IMR-90 (cell line): Measurements from ENCODE around the gene CADM4. TPM values are rescaled to one million over a fixed set of nuclear protein-coding genes. Genes with fewer than 3 reads are reported as not detected.

Experiments used
- ATAC-seq: fragments of 200-7000 bp; cut with Tn5 transposase; 2 replicates; pipeline ENCODE4 v1.9.1; 2020; ENCODE audit warnings: low read depth, mild to moderate bottlenecking, moderate library complexity
- BruUV-seq: library from RNA; stranded (reverse); fragments of 400-500 nt; replicated peaks from 2 replicates; lab custom pipeline; 2021; lab: Mats Ljungman, UMichigan
- CTCF ChIA-PET: fragments of 300-600 bp; formaldehyde crosslinking; extraction: SDS; loops from one replicate; lab custom pipeline; 2021; ENCODE audit warnings: antibody characterized with exemption; lab: Yijun Ruan, JAX
- POLR2A ChIA-PET: fragments of 300-600 bp; sonication (Branson Sonifier 250); formaldehyde crosslinking; loops from one replicate; lab custom pipeline; 2022; ENCODE audit warnings: antibody characterized with exemption; ENCODE audit not compliant: unreplicated experiment; lab: Charles Lee
- DNase-seq: peaks from one replicate; pipeline ENCODE4 v3.0.0; 2013
- H2AFZ ChIP-seq: replicated peaks from 2 replicates; pipeline ENCODE3; 2013; ENCODE audit warnings: low read length, mild to moderate bottlenecking; ENCODE audit not compliant: poor library complexity
- H2AK5ac ChIP-seq: 2 replicates; pipeline ENCODE4 v1.6.1; 2013; ENCODE audit warnings: low read depth, low read length, inconsistent platforms
- H2AK9ac ChIP-seq: replicated peaks from 2 replicates; pipeline ENCODE3; 2013; ENCODE audit warnings: mild to moderate bottlenecking, low read depth, low read length, moderate library complexity; ENCODE audit not compliant: poor library complexity
- H2BK120ac ChIP-seq: 2 replicates; pipeline ENCODE4 v1.6.1; 2013; ENCODE audit warnings: low read depth, low read length, inconsistent platforms
- H2BK15ac ChIP-seq: 3 replicates; pipeline ENCODE4 v1.6.1; 2013; ENCODE audit warnings: low read depth, low read length, inconsistent platforms
- H2BK20ac ChIP-seq: 2 replicates; pipeline ENCODE4 v1.6.1; 2013; ENCODE audit warnings: low read depth, mild to moderate bottlenecking, inconsistent platforms, low read length, moderate library complexity
- H2BK5ac ChIP-seq: 2 replicates; pipeline ENCODE4 v1.6.1; 2013; ENCODE audit warnings: mild to moderate bottlenecking, low read depth, low read length, inconsistent platforms; ENCODE audit not compliant: poor library complexity, severe bottlenecking
- H3K14ac ChIP-seq: replicated peaks from 2 replicates; pipeline ENCODE4 v1.6.1; 2013; ENCODE audit warnings: low read depth, low read length, inconsistent platforms
- H3K18ac ChIP-seq: 2 replicates; pipeline ENCODE4 v1.6.1; 2013; ENCODE audit warnings: low read depth, low read length, control low read depth
- H3K23ac ChIP-seq: 2 replicates; pipeline ENCODE4 v1.6.1; 2013; ENCODE audit warnings: low read depth, low read length, inconsistent platforms
- H3K27ac ChIP-seq: 2 replicates; pipeline ENCODE4 v1.5.1; 2013; ENCODE audit warnings: mild to moderate bottlenecking, control low read depth, low read length; ENCODE audit not compliant: insufficient read depth
- H3K27me3 ChIP-seq: 2 replicates; pipeline ENCODE4 v1.6.1; 2013; ENCODE audit warnings: low read length; ENCODE audit not compliant: control insufficient read depth, insufficient read depth
- H3K36me3 ChIP-seq: 2 replicates; pipeline ENCODE4 v1.6.1; 2013; ENCODE audit warnings: low read length, mixed read lengths; ENCODE audit not compliant: control insufficient read depth, insufficient read depth
- H3K4ac ChIP-seq: 2 replicates; pipeline ENCODE4 v1.6.1; 2013; ENCODE audit warnings: low read depth, low read length, inconsistent platforms
- H3K4me1 ChIP-seq: 2 replicates; pipeline ENCODE4 v1.6.1; 2013; ENCODE audit warnings: low read length, mixed read lengths; ENCODE audit not compliant: control insufficient read depth, insufficient read depth
- H3K4me2 ChIP-seq: 2 replicates; pipeline ENCODE4 v1.6.1; 2013; ENCODE audit warnings: low read depth, mild to moderate bottlenecking, control low read depth, low read length, moderate library complexity
- H3K4me3 ChIP-seq: 2 replicates; pipeline ENCODE4 v1.5.1; 2013; ENCODE audit warnings: low read depth, mild to moderate bottlenecking, control low read depth, low read length, moderate library complexity; ENCODE audit not compliant: insufficient read depth
- H3K56ac ChIP-seq: 2 replicates; pipeline ENCODE4 v1.6.1; 2013; ENCODE audit warnings: low read length, inconsistent platforms; ENCODE audit not compliant: insufficient read depth; ENCODE audit errors: extremely low read depth
- H3K79me1 ChIP-seq, 2 experiments: 2 replicates each; pipeline ENCODE4 v1.6.1; 2013; ENCODE audit warnings: low read length in 2 of 2, inconsistent platforms in 1 of 2, low read depth in 1 of 2
- H3K9ac ChIP-seq: 2 replicates; pipeline ENCODE4 v1.6.1; 2013; ENCODE audit warnings: low read depth, low read length, control low read depth
- H3K9me1 ChIP-seq: 2 replicates; pipeline ENCODE4 v1.6.1; 2013; ENCODE audit warnings: low read length, inconsistent platforms; ENCODE audit not compliant: insufficient read depth
- H3K9me3 ChIP-seq: 2 replicates; pipeline ENCODE4 v1.6.1; 2013; ENCODE audit warnings: low read length; ENCODE audit not compliant: control insufficient read depth, insufficient read depth
- H4K20me1 ChIP-seq: 2 replicates; pipeline ENCODE4 v1.6.1; 2013; ENCODE audit warnings: low read length, inconsistent platforms; ENCODE audit not compliant: insufficient read depth
- H4K5ac ChIP-seq: 2 replicates; pipeline ENCODE4 v1.6.1; 2013; ENCODE audit warnings: mild to moderate bottlenecking, low read depth, low read length, control low read depth
- H4K8ac ChIP-seq, 2 experiments: 2 replicates each; pipeline ENCODE4 v1.6.1; 2013; ENCODE audit warnings: low read depth in 2 of 2, low read length in 2 of 2, control low read depth in 1 of 2, inconsistent platforms in 1 of 2
- H4K91ac ChIP-seq: 2 replicates; pipeline ENCODE4 v1.6.1; 2013; ENCODE audit warnings: low read depth, low read length, inconsistent platforms; ENCODE audit not compliant: insufficient read depth
- CTCF ChIP-seq: conservative IDR thresholded peaks from 2 replicates; pipeline ENCODE4 v1.5.1; 2012; ENCODE audit warnings: mild to moderate bottlenecking, low read depth, low read length, improper control_type of control experiment
- SMC3 ChIP-seq: fragments of 150-350 bp; IDR thresholded peaks from 2 replicates; pipeline ENCODE4 v1.6.1; 2016; ENCODE audit warnings: low read depth, mild to moderate bottlenecking, antibody characterized with exemption, low read length, moderate library complexity
- WGBS, 2 experiments: methylation state at CpG; one replicate each; pipeline versions ENCODE4 v1.1.5 to v1.1.7; 2013; ENCODE audit warnings: missing lambda C conversion rate in 2 of 2; ENCODE audit not compliant: insufficient read length in 1 of 2; ENCODE audit errors: extremely low coverage in 2 of 2; 5-methylcytosine and 5-hydroxymethylcytosine counted together
- dilution Hi-C: fragments of 300-500 bp; cut with HindIII; formaldehyde crosslinking; loops from one replicate; pipeline ENCODE4 v1.14.3; 2018; ENCODE audit warnings: low sequenced_read_pairs; ENCODE audit not compliant: unreplicated experiment
- in situ Hi-C: fragments of 300-500 bp; cut with MboI; formaldehyde crosslinking; loops from 3 replicates; pipeline ENCODE4 v1.14.3; 2019; ENCODE audit warnings: low sequenced_read_pairs, inconsistent platforms, mixed read lengths
- intact Hi-C: fragments of 100-400 bp; cut with micrococcal nuclease; formaldehyde crosslinking; loops from 2 replicates; pipeline ENCODE4 v1.10.0; 2022
- polyA plus RNA-seq, 3 experiments: library from polyadenylated mRNA; depleted of rRNA; stranded (reverse); fragments of >200 nt; gene quantifications; 2 replicates each; pipeline ENCODE4 v1.2.3, GENCODE V29; 2012; ENCODE audit warnings: low replicate concordance in 1 of 3
- total RNA-seq: library from RNA; depleted of rRNA; stranded (reverse); fragments of >200 nt; gene quantifications from 2 replicates; pipeline ENCODE4 v1.2.3, GENCODE V29; 2012

CADM4 gene
- total and polyA plus RNA-seq, 2 of the 4 experiments (the other 2 are of a cell fraction) = 2.0 to 4.9 TPM

GRCh38 chr19:43660301-43660970, 20.8 kb upstream of the CADM4 start:
- Histone ChIP-seq H4K8ac (no peak overlapping the region), H2BK15ac (no peak overlapping the region), H3K4ac (no peak overlapping the region), H3K56ac (no peak overlapping the region), H3K36me3 (peaks cover 66% of the 10 kb centered on the region), H3K9me1 (peaks cover 15% of the 10 kb centered on the region), H2BK120ac (no peak overlapping the region), H2BK5ac (no peak overlapping the region), H4K91ac (no peak overlapping the region), H3K9me3 (peaks cover 3% of the 10 kb centered on the region; the same call in 1 of the 2 replicates), H2AK5ac (no peak overlapping the region), H3K4me1 (no peaks in the 10 kb centered on the region), H3K79me1 (peaks cover 53 to 81% of the 10 kb centered on the region in 2 experiments), H3K4me2 (no peak overlapping the region), H3K18ac (no peak overlapping the region), H4K5ac (no peak overlapping the region), H3K27ac (no peak overlapping the region), H3K14ac (no peak overlapping the region), H2BK20ac (no peak overlapping the region), H3K4me3 (no peak overlapping the region), H3K9ac (no peak overlapping the region), H2AK9ac (no peak overlapping the region), H3K23ac (no peak overlapping the region), H4K20me1 (peaks cover 54% of the 10 kb centered on the region), H3K27me3 (no peaks in the 10 kb centered on the region), H2AFZ (no peak overlapping the region)
- in situ Hi-C loops = no loop called here
- ATAC-seq = no peak
- BruUV-seq = no TSS peak
- no peak for TF ChIP-seq SMC3
- TF ChIP-seq CTCF = no peak
- ChIA-PET CTCF (no interaction called here), POLR2A (no interaction called here)
- intact Hi-C loops = loop anchor here (10.0 kb wide), 1 partner anchor 556 kb away; no protein-coding TSS in a partner anchor
- no peak for DNase-seq
- 100% methylated on average over 4 of the region's 7 CpGs; no CpG with 5 or more reads in 1 of the 2 experiments for WGBS, 2 experiments
- dilution Hi-C loops = no loop called here
